ENCODE data around the gene PSD4. TPM values are rescaled to one million over a fixed set of nuclear protein-coding genes. Genes with fewer than 3 reads are reported as not detected.
A peak's percentile ranks its signal among the peaks of the same experiment; 100 is the strongest.

Gene PSD4
- total RNA-seq, 4 donors from 2014 or later, result 25.1 to 62.5 (median 50.2) TPM

GRCh38 chr2:113167115-113167932, 6.4 kb upstream of the PSD4 start:
- DNase-seq, result no peak

GRCh38 chr2:113167962-113168340, 5.8 kb upstream of the PSD4 start:
- intact Hi-C loops (cut with DNase I), result no loop called here
- no peaks in the 10 kb centered on the region for H3K27me3 ChIP-seq
- H3K4me1 ChIP-seq, result peaks cover 0 to 14% (median 10%) of the 10 kb centered on the region in 3 donors
- 81 to 89% methylated on average over 4 to 5 of the region's 6 CpGs for WGBS, 2 donors
- TF ChIP-seq, protein P1, sequence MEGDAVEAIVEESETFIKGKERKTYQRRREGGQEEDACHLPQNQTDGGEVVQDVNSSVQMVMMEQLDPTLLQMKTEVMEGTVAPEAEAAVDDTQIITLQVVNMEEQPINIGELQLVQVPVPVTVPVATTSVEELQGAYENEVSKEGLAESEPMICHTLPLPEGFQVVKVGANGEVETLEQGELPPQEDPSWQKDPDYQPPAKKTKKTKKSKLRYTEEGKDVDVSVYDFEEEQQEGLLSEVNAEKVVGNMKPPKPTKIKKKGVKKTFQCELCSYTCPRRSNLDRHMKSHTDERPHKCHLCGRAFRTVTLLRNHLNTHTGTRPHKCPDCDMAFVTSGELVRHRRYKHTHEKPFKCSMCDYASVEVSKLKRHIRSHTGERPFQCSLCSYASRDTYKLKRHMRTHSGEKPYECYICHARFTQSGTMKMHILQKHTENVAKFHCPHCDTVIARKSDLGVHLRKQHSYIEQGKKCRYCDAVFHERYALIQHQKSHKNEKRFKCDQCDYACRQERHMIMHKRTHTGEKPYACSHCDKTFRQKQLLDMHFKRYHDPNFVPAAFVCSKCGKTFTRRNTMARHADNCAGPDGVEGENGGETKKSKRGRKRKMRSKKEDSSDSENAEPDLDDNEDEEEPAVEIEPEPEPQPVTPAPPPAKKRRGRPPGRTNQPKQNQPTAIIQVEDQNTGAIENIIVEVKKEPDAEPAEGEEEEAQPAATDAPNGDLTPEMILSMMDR (IDR thresholded peaks at IDR 0.05), result no peak
- TF ChIP-seq POLR2A (IDR thresholded peaks at IDR 0.05), result no peak
- no peak overlapping the region for H3K4me3 ChIP-seq
- H3K36me3 ChIP-seq, result no peaks in the 10 kb centered on the region
- no peak for DNase-seq
- no peaks in the 10 kb centered on the region for H3K9me3 ChIP-seq
- no peak overlapping the region for H3K27ac ChIP-seq

More at GRCh38 chr2:113167115-113167932, 6.4 kb upstream of the PSD4 start:
- Histone ChIP-seq H3K27me3 (no peaks in the 10 kb centered on the region), H3K9me3 (no peaks in the 10 kb centered on the region), H3K4me3 (no peak overlapping the region), H3K36me3 (no peaks in the 10 kb centered on the region), H3K4me1 (peaks cover 0 to 10% (median 10%) of the 10 kb centered on the region in 3 donors), H3K27ac (peak overlapping the region in 1 of 4 donors; percentile 34)
- intact Hi-C loops (cut with DNase I), result no loop called here
- WGBS, 2 donors, result 65 to 82% methylated on average over 4 to 5 of the region's 12 CpGs
- TF ChIP-seq POLR2A (IDR thresholded peaks at IDR 0.05), result no peak
- TF ChIP-seq, protein P1 (IDR thresholded peaks at IDR 0.05), result no peak

GRCh38 chr2:113169002-113169530, 4.7 kb upstream of the PSD4 start:
- no peak for DNase-seq
- H3K36me3 ChIP-seq, result no peaks in the 10 kb centered on the region
- WGBS, 2 donors, result 84 to 87% methylated on average over 6 to 8 of the region's 8 CpGs
- H3K4me3 ChIP-seq, result no peak overlapping the region
- no peak overlapping the region for H3K27ac ChIP-seq
- intact Hi-C loops (cut with DNase I), result no loop called here
- H3K4me1 ChIP-seq, result peaks cover 0 to 20% (median 9%) of the 10 kb centered on the region in 3 donors
- H3K27me3 ChIP-seq, result no peaks in the 10 kb centered on the region
- H3K9me3 ChIP-seq, result no peaks in the 10 kb centered on the region
- no peak for TF ChIP-seq POLR2A (IDR thresholded peaks at IDR 0.05)
- TF ChIP-seq, protein P1 (IDR thresholded peaks at IDR 0.05), result no peak

- H3K4me1 ChIP-seq, result peaks cover 0 to 15% (median 4%) of the 10 kb centered on the region in 3 donors
- no peak overlapping the region for H3K4me3 ChIP-seq
- H3K27me3 ChIP-seq, result no peaks in the 10 kb centered on the region
- TF ChIP-seq POLR2A (IDR thresholded peaks at IDR 0.05), result no peak
- intact Hi-C loops (cut with DNase I), result no loop called here
- no peak for DNase-seq
- no peak overlapping the region for H3K27ac ChIP-seq
- 93% methylated on average over 3 of the region's 3 CpGs for WGBS, 2 donors
- H3K36me3 ChIP-seq, result no peaks in the 10 kb centered on the region
- no peaks in the 10 kb centered on the region for H3K9me3 ChIP-seq
Observed at GRCh38 chr2:113169586-113169985, 4.2 kb upstream of the PSD4 start.

DNA sequence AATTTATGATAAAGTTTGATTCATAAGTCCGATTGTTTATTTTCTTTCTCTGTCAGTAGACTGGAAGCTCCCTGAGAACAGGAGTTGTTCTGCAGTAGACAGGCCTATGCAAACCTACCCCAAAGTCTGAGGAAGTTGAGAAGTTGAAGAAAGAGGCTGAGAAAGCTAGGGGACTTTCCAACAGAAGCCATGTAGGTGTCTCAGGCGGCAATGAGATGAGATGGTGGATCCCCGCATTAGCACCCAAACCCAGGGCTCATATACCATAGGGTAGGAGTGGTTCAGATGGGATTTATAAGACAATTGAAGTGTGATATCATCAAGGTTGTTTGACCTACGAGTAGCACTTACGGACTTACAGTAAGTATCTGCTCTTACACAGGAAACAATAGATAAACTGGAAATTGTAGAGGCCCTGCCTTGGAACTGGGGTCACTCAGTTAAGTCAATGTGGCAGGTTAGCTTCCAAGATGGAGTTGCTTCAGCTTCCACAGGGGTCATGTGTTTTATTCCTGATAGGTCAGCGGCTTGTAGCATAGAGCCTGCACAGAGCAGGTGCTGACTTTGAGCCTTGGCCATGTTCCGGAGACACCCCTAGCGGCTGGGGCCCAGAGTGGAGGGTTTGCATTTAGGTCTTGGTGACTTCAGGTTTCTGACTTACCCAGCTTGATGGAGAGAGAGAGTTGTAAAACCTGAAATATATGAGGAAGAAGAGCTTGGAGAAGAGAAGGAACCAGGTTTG, 2.3 kb upstream of the PSD4 start:
- WGBS, 2 donors, result 83 to 92% methylated on average over 6 to 8 of the region's 8 CpGs
- H3K27ac ChIP-seq, result no peak overlapping the region
- H3K4me1 ChIP-seq, result peaks cover 0 to 16% (median 4%) of the 10 kb centered on the region in 3 donors
- no peaks in the 10 kb centered on the region for H3K27me3 ChIP-seq
- no peak for TF ChIP-seq POLR2A (IDR thresholded peaks at IDR 0.05)
- TF ChIP-seq, protein P1 (IDR thresholded peaks at IDR 0.05), result no peak
- intact Hi-C loops (cut with DNase I), result no loop called here
- H3K9me3 ChIP-seq, result no peaks in the 10 kb centered on the region
- no peak for DNase-seq
- H3K4me3 ChIP-seq, result no peak overlapping the region
- H3K36me3 ChIP-seq, result no peaks in the 10 kb centered on the region

Measured in esophagus squamous epithelium (tissue), 5 donors.